HG03139 (cell line): ENCODE measurements around the gene PDE3B.
"Not testable (repeated sequence)": the region's sequence is repeated elsewhere in the genome, so short reads cannot be mapped to it uniquely, and the experiment has no call there.

Experiments
- ATAC-seq: cut with Tn5 transposase; IDR thresholded peaks from one replicate; pipeline ENCODE4 v1.9.1; 2021; ENCODE audit not compliant: unreplicated experiment

The PDE3B gene

DNA sequence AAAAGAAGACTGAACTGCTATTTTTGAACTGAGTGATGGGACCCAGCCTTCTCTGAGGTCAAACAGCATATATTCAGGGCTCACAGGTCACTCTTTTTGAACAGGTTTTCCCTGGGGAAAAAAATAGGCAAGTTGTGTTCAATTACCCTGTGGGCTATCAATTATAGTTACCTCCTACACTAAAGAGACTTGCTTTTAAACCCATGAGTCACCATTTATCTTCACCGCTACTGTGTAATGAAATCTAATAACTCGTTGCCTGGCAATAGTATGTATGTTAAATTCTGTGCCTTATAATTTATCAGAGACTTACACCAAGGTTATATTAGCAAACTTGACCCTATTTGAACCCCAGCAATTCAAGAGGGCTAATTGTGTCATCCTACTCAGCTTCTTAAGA lies 149.9 kb downstream of the PDE3B start:
- no peak for ATAC-seq

DNA sequence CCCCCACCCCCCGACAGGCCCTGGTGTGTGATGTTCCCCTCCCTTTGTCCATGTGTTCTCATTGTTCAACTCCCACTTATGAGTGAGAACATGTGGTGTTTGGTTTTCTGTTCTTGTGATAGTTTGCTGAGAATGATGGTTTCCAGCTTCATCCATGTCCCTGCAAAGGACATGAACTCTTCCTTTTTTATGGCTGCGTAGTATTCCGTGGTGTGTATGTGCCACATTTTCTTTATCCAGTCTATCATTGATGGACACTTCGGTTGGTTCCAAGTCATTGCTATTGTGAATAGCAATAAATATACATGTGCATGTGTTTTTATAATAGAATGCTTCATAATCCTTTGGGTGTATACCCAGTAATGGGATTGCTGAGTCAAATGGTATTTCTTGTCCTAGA lies 152.4 kb downstream of the PDE3B start:
- ATAC-seq: not testable (repeated sequence)

DNA sequence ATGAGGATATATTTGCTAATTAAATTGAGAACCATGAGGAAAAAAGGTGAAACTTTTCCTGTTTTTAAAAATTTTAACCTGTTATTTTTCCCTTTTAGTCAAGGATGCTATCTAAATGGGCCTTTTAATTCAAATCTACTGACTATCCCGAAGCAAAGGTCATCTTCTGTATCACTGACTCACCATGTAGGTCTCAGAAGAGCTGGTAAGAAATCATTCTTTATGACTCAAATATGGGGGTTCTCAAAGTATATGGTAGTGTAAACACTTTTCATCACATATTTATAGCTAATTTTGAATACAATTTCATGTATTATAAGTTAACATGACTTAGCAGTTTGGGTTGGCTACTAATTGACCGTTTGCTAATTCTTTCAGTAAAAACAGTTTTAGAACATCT lies 160.2 kb downstream of the PDE3B start:
- no peak for ATAC-seq

DNA sequence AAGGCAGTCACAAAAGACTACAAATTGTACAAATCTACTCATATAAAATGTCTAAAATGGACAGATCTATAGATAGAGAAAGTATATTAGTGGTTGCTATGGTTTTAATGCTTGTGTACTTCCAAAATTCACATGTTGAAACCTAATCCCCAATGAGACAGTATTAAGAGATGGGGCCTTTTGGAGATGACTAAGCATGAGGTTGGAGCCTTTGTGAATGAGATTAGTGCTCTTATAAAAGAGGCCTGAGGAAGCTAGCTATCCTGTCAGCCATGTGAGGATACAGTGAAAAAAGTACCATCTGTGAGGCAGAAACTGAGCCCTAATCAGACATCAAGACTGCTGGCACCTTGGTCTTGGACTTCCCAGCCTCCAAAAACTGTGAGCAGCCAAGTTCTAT lies 165.9 kb downstream of the PDE3B start:
- no peak for ATAC-seq

DNA sequence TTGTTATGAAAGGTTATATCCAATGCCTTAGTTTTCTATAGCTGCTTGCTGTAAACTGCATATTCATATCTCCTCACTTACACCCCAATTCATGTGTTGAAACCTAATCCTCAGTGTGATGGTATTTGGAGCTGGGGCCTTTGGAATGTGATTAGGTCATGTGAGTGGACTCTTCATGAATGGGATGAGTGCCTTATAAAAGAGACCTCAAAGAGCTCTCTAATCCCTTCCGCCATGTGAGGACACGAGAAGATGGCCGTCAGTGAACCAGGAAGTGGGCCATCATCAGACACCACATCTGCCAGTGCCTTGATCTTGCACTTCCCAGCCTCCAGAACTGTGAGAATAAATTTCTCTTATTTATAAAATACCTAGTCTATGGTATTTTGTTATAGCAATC lies 169.2 kb downstream of the PDE3B start:
- ATAC-seq: no peak

DNA sequence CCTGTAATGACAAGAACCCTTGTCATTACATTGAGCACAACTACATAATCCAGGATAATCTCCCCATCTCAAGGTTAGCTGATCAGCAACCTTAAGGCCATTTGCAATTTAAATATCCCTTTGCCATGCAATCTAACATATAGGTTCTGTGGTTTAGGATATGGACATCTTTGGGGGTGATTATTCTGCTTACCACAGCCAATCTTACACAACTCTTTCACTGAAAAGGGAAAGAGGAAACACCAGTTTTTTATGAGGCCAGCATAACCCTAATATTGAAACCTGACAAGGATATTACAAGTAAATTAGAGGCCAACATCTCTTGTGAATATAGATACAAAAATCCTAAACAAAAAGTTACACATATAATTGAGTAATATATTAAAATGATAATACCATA lies 169.9 kb downstream of the PDE3B start:
- no peak for ATAC-seq

DNA sequence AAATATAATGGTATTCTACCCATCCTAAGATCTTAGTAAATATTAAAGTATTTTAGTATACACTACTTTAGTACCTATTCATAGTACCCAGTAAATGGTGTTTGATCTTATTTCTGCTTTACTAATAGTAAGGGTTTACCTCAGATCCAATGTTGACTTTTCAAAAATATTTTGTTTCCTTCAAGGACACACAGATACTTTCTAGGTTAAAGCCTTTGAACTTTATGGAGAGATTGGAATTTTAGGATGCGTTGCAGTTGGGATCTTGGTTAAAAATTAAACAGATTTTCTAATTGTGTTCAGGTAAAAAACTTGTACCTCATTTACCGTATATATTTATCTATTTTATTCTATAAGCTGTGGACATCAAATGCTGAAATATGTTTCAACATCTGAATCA lies 175.2 kb downstream of the PDE3B start:
- no peak for ATAC-seq

DNA sequence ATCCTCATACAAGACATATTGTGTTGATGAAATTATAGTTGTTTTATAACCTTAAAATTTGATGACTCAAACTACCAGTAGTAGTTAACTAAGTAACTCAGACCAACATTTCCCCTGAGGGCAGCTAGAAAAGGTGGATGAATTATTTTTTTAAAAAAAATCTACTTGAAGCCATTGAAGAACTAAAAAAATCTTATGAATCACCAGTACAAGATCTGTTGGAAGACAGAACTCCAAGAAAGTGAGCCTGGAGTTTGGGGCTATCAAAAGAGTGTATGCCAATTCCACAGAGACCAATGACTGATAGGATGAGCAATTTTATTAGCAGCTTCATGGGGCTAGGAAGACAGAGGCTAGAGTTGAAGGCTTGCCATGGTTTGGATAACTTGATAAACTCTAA lies 176.0 kb downstream of the PDE3B start:
- ATAC-seq: no peak

DNA sequence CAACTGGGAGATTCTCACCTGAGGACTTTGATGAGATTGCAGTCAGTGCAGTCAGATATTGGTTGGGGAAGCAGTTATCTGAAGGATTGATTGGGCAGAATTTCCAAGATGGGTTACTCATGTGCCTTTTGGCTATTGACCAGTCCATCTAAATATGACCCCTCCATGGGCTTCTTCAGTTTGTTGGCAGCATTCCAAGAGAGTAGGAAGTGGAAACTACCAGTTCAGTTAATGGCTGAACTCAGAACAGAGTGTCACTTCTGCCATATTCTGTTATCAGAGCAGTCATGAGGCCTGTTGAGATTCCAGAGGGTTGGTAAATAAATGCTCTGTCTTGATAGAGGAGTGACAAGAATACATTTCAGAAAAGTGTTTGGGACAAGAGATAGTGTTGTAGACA lies 177.4 kb downstream of the PDE3B start:
- no peak for ATAC-seq

DNA sequence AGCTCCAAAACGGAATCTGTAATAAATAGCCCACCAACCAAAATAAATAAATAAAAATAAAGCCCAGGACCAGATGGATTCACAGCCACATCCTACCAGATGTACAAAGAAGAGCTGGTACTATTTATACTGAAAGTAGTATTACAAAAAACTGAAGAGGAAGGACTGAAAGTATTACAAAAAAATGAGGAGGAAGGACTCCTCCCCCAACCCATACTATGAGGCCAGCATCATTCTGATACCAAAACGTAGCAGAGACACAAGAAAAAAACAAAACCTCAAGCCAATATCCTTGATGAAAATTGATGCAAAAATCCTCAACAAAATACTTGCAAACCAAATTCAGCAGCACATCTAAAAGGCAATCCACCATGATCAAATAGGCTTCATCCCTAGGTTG lies 183.0 kb downstream of the PDE3B start:
- no peak for ATAC-seq

DNA sequence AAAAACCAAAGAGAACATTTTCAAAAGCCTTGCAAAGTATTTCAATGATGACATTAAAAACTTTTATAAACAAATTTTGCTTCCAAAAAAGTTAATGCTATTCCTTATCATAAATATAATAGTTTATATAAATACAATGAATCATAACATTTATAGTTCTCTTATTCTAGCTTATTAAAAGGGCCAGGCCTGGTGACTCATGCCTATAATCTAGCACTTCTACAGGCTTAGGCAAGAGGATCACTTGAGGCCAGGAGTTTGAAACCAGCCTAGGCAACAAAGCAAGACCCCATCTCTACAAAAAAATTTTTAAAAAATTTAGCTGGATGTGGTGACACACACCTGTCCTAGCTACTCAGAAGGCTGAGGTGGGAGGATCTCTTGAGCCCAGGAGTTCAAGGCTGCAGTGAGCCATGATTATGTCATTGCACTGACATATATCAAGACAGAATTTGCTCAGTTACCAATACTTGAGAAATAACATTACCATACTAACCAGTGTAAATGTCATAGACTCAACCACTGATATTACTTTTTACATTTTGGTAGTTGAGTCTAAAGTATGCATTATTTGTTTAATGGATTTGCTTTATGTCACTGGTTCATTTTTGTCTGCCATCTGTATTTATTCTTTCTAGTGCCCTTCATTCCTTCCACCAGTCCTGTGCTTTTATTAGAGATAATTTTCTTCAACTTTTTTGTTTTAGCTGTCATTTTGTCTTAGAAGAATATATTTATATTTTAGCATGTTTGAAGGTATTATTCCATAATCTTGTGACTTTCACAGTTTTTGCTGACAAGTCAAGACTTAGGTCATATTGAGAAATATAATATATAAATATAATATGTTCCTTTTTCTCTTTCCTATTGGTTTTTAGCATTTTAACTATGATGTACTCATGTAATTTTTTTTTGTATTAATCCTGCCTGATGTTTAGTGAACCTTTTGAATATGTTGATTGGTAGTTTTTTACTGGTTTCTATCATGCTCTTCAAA lies 192.2 kb downstream of the PDE3B start:
- ATAC-seq: no peak

DNA sequence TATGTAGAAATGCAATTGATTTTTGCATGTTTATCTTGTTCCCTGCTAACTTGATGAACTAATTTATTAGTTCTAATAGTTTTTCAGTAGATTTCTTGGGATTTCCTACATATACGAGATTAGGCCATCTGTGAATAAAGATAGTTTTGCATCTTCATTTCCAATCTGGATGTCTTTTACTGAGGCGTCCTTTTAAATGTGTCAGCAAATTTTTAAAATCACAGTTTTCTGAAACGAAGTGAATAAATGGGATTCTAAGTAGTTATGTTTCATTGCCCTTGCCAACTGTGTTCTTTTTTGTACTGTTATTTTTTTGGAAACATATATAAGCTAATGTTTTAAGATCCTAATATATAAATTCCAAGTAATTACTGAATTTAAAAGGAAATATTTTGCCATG lies 198.4 kb downstream of the PDE3B start:
- ATAC-seq: no peak

DNA sequence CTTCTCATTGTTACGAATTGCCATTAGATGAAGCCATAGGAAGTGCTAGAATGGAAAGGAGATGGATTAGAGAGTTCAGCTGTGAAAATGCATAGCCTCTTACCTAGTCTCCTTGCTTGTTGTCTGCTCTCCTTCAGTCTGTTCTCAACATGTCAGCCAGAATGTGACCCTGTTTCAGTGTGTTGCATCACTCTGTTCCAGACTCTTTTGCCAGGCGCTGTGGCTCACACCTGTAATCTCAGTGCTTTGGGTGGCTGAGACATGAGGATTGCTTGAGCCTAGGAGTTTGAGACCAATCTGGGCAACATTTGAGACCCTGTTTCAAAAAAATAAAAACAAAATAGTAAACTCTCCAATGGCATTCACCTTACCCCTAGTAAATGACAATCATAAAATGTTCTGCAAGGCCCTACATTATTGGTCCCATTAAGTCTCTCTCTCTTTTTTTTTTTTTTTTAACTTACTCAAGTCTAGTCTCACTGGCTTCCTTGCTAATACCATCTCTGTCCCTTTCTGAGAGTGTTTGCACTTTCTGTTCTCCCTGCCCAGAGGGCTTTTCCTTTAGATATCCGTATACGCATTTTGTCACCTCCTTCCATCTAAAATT lies 209.1 kb downstream of the PDE3B start:
- no peak for ATAC-seq

DNA sequence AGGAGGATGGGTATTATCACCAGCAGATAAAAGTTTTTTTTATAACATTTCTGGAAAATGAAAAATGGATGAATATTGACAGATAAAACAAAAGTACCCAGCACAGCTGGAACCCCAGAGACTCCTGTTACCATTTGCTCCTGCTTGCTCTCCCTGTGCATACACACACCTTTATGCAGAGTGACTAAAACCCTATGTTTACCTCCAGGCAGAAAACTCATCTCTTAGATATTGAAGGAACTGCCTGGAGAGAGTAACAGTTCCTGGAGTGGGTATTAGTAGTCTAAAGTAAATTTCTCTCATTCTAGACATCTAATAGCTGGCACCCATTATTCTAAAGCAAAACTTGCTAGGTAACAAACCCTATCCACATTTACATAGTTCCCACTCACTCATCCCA lies 210.5 kb downstream of the PDE3B start:
- no peak for ATAC-seq

DNA sequence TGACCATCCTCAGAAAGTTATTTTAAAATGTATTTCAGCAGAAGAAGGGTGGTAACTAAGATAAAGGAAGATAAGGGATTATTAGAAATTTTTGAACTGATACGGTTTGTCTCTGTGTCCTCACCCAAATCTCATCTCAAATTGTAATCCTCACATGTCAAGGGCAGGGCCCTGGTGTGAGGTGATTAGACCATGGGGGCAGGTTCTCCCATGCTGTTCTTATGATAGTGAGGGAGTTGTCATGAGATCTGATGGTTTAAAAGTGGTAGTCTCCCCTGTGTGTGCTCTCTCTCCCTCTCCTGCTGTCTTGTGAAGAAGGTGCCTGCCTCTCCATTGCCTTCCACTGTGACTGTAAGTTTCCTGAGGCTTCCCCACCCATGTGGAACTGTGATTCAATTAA lies 212.3 kb downstream of the PDE3B start:
- no peak for ATAC-seq

DNA sequence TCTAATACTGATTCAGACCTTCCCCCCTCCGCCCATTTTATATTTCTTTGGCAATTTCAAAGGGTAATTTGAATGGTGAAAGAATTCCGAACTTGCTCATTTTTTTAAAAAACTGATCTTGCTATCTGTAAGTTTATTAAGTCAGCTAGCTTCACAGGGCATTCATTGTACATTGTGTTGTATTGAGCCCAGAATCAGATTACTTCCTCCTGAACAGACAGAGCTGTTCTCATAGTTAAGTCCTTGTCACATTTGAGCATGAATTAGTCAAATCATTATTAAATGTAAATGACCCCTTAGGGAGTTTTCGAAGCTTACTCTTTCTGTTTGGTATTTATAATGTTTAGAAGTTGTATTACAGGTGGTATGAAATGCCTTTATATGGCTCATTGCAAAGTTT lies 214.0 kb downstream of the PDE3B start:
- ATAC-seq: no peak

DNA sequence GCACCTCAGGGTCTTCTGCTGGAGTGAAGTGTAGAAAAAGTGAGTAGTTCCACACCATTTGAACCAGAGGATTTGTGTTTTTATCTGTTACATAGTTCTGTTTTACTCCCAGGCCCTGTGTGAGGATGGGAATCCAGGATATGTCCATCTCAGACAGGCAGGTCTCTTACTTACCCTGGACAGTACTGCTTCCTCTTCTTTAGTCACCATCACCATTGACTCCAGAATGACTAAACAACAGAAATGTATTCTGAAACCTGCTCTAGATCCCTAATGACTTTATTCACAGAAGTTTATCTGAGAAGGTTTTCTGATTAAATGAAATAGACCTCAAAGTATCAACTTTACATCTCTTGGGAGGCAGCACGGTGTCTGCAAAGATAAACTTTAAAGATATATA lies 214.8 kb downstream of the PDE3B start:
- no peak for ATAC-seq

DNA sequence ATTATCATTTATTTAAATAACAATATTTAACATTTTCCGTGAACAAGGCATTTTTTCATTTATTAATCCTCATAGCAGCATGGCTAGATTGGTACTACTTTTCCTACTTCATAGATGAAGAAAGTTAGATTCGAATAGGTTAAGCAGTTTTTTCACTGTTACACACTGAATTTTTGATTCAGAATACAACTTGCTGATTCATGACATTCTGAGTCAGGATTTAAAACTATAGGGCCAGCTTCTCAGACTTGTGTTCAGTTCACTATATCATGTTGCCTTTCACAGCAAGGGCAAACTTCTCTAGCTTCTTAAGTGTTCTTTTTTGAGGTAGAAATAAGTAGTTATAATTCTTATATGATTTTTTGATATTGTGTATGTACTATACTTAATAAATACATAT lies 216.9 kb downstream of the PDE3B start:
- ATAC-seq: no peak

DNA sequence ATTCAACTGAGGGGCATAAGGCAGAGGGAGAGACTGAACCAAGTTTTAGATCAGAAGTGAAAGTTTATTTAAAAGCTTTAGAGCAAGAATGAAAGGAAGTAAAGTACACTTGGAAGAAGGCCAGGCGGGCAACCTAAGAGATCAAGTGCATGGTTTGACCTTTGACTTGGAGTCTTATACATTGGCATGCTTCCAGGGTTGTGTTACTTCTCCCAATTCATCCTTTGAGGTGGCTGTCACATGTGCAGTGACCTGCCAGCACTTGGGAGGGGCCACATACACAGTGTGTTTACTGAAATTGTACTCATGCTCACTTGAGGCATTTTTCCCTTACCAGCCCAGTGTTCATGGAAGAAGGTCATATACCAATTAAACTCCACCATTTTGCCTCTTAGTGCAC lies 218.1 kb downstream of the PDE3B start:
- ATAC-seq: no peak

DNA sequence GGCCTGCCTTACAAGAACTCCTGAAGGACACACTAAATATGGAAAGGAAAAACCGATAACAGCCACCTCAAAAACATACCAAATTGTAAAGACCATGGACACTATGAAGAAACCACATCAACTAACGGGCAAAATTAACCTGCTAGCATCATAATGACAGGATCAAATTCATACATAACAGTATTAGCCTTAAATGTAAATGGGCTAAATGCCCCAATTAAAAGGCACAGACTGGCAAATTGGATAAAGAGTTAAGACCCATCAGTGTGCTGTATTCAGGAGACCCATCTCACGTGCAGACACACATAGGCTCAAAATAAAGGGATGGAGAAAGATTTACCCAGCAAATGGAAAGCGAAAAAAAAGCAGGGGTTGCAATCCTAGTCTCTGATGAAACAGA lies 220.2 kb downstream of the PDE3B start:
- ATAC-seq: not testable (repeated sequence)

DNA sequence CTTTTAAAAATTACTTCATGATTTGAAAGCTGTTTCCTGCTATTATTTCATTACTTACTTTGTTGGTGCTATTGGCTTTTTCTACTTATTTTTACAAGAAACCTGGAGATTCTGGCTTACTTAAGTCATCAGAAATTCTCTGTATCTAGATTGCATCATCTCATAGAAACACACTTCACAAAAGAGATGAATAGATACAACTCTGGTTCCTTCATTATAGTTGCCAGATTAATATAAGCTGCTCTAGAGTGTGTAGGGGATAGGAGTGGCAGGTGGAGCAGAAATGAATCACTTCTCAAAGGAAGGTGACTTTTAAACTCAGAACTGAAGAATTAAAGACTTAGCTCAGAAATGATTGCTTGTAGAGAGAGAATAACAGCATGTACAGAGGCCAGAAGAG lies 228.4 kb downstream of the PDE3B start:
- no peak for ATAC-seq

DNA sequence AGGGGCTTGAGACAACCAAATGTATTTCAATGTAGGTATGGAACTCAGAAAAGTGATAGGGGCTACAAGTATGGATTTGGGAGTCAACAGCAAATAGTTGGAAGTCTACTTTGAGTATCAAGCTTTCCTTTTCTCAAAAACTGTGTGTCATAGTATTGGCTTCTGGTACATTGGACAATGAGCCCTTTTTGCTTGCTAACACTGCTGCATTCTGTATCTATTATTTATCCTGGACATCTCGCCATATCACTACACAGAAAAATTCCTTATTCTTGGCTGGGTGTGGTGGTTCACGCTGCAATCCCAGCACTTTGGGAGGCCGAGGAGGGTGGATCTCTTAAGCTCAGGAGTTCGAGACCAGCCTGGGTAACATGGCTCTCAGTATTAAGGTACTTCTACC lies 230.0 kb downstream of the PDE3B start:
- ATAC-seq: no peak

DNA sequence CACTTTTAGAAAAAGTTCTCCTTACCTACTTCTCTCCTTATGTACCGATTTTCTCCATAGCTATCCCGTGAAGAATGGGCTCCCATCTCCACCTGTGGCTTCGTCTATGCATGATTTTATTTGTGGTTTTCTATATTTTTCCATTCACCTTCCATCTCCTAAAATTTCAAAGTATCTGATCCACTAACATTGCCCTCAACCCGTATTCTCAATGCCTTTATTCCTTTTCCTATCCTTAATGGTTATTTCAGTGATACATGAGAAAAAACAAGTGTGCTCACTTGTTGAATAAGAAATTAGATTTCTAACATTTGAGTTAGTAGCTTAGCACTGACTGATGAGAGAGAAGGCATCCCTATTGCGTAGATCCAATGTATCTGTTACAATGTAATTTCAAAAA lies 231.6 kb downstream of the PDE3B start:
- no peak for ATAC-seq
